HTERT RPE-1 (cell line): ENCODE results near the gene KIF16B.
"Not testable (repeated sequence)": the region's sequence is repeated elsewhere in the genome, so short reads cannot be mapped to it uniquely, and the experiment has no call there.

Experiments
- in situ Hi-C: fragments of 300-500 bp; cut with MboI; formaldehyde crosslinking; loops from 4 replicates; pipeline ENCODE4 v1.14.3; 2020; ENCODE audit warnings: low sequenced_read_pairs

Gene KIF16B

GRCh38 chr20:16270314-16270931 lies 302.8 kb downstream of the KIF16B start:
- in situ Hi-C loops, result no loop called here

DNA sequence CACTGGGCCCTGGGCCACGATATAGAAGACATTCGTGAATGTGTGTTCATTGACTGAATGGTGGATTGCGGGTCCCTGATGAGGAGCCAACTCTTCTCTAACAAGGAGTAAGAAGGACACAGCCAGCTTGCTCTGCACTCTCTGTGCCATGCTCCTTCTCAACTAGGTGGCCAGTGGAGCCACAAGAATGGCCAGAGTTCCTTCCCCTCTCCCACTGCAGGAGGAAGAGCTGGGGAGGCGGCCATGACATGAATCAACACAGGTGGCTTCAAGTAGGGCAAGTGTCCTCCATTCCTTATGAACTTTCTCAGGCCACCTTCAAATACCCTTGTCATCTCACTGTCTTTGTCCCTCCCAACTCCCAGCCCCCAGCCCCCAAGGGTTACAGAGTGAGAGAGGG lies 305.7 kb downstream of the KIF16B start:
- in situ Hi-C loops, result no loop called here

GRCh38 chr20:16265334-16265733 lies 307.9 kb downstream of the KIF16B start:
- in situ Hi-C loops, result no loop called here

DNA sequence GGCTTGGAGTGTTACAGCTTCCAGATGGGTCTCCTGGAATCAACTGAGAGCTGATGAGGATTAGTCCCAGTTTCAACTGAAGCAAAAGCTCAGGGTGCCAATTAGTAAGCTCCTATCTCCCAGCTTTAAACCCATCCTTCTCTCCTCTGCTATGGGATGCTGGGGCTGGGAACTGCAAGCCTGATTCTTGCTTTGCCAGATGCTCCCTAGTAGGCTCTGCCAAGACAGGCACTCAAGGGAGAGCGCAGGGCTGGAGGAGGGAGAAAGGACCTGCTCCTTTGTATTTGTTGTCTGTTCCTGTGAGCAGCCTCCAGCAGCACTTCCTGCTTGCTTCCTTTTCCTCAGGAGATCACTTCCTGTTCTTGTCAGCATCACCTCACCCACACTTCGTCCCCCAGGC lies 309.7 kb downstream of the KIF16B start:
- in situ Hi-C loops, result no loop called here

GRCh38 chr20:16262594-16262993 lies 310.7 kb downstream of the KIF16B start:
- in situ Hi-C loops, result no loop called here

GRCh38 chr20:16261733-16262273 lies 311.4 kb downstream of the KIF16B start:
- in situ Hi-C loops, result no loop called here

DNA sequence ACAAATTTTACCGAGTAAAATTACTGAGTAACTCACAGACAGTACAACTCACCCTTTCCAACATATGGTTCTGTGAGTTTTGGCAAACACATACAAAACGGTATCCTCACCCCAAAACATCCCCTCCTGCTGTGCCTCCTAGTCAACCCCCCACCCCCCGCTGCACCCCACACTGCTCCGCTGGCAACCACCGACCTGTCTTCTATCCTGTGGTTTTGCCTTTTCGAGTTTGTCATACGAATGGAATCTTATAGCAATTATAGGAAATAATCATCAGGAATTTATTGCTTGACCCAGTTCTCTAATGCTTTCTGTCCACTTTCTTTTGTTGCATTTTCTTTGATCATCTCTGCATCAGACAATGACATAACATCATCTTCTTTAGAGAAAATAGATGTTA lies 312.3 kb downstream of the KIF16B start:
- in situ Hi-C loops, result no loop called here

DNA sequence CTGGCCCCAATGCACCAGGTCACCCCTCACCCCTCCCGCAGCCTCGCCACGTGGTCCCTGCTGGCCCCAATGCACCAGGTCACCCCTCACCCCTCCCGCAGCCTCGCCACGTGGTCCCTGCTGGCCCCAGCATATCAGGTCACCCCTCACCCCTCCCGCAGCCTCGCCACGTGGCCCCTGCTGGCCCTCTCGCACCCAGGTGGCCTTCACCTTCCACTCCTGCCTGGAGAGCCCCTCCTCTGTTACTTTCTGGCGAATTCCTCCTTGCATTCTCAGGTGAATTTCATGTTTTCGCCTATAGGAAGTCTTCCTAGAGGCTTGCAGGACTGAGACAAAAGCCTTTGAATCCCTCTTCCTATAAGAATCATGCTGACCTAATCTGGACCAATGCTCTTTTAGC lies 313.1 kb downstream of the KIF16B start:
- in situ Hi-C loops, result not testable (repeated sequence)

GRCh38 chr20:16258766-16259165 lies 314.5 kb downstream of the KIF16B start:
- in situ Hi-C loops, result no loop called here

DNA sequence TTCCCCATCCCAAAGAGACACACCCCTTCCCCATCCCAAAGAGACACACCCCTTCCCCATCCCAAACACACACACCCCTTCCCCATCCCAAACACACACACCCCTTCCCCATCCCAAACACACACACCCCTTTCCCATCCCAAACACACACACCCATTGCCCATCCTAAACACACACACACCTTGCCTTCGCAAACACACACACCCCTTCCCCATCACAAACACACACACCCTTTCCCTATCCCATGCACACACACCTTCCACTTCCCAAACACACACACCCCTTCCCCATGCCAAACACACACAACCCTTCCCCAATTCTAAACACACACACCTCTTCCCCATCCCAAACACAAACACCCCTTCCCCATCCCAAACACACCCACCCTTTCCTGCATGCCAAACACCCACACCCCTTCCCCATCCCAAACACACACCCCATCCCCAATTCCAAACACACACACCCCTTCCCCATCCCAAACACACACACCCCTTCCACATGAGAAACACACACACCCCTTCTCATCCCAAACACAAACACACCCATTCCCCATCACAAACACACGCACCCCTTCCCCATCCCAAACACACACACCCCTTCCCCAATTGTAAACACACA lies 315.3 kb downstream of the KIF16B start:
- in situ Hi-C loops, result no loop called here

DNA sequence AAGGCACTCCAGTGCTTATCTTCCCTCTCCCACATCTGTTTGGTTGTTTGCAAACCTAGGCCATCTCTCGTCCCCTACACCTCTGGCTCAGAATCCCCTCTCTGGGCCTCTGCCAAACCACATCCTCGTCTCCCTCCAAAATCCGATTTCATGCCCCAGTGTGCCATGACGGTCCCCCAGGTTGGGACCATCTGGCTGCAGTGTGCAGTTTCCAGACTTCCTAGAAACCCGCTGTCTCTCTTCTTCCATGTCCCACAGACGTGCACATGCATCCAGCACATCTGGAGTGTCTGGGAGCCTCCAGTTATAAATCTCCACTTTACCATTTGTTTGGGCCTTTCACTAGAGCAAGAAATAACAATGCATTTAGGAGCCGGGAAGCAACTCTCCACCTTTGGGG lies 316.2 kb downstream of the KIF16B start:
- in situ Hi-C loops, result no loop called here

GRCh38 chr20:16246870-16247269 lies 326.4 kb downstream of the KIF16B start:
- in situ Hi-C loops, result no loop called here

GRCh38 chr20:16246291-16246690 lies 327.0 kb downstream of the KIF16B start:
- in situ Hi-C loops, result no loop called here

DNA sequence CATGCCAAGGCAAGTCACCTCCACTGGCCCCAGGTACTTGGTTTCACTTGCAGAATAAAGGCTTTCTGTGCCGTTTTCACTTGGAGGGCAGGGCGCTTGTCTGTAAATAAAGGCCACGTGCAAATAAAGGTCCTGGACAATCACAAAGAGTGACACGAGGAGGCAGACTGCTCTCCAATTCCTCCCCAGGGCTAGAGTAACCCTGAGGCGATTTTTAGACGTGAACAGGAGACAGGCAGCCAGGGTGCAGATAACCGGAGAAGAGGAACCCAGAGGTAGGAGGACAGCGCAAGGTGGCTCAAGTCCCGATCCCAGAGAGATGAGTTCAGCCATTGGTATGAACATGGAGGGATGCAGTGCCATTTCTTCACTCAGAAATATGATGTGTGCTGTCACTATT lies 327.4 kb downstream of the KIF16B start:
- in situ Hi-C loops, result no loop called here

DNA sequence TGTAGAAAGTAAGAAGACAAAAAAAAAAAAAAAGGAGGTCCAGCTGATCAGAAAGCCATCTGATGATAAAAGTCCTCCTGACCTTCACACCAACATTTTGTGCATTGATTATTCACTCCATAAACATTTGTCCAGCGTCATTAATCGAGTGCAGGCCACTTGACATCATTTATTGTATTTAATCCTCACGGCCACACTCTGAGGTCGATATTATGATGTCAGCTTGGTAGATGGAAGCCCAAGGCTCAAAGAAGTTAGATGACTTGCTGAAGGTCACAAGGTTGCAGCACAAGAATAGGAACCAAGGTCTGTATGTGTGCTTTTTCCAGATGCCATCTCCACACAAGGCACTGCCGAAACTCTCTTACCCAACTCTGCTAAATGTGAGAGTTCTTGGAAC lies 328.4 kb downstream of the KIF16B start:
- in situ Hi-C loops, result no loop called here

DNA sequence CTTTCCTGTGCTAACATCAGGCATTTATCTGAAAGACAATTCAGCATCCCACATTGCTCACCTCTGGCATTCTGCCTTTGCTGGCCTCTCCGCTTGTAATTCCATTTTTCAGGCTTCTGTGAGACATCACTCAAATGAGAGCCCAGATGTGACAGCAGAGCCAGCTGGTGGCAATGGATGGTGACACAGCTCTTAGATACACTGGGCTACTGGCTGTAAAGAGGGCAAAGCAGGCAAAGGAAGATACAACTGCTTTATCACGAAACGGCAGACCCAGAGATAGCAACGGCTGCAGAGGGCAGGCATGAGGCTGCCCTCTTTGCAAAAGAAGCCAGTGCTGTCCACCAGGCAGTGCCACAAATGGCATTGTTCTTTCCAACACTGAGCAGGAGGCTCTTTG lies 329.8 kb downstream of the KIF16B start:
- in situ Hi-C loops, result no loop called here

GRCh38 chr20:16241911-16242310 lies 331.3 kb downstream of the KIF16B start:
- in situ Hi-C loops, result no loop called here

- in situ Hi-C loops, result no loop called here
Measured at GRCh38 chr20:16240355-16240754, 332.9 kb downstream of the KIF16B start.

DNA sequence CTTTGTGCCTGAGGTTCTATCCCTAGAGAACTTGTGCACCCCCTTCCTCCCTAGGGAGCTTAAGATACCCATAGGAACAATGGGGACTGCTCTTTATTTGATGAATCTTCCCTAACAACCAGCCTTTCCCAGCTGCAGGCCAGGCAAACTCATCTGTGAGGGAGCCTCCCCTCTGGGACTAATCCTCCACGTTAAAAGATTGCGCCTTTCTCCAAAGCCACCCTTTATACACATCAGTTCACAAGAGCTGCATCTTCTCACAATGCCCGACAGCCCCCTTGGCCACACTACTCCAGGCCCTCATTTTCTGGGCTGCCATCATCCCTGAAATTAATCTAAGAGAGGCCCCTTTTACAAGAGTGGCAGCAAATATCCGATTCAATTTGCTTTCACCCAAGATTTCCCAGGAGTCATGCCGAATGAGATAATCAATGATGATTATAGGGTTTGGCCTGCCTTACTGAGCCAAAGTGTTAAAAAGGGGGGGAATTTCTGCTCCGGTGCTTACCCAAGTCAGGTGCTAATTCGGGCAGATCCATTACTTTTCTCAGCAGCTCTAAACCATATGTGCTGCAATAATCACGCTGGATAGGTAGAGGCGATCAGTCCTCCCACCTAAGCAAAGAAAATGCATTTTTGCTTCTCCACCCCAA lies 336.5 kb downstream of the KIF16B start:
- in situ Hi-C loops, result no loop called here

GRCh38 chr20:16230402-16230801 lies 342.8 kb downstream of the KIF16B start:
- in situ Hi-C loops, result no loop called here

DNA sequence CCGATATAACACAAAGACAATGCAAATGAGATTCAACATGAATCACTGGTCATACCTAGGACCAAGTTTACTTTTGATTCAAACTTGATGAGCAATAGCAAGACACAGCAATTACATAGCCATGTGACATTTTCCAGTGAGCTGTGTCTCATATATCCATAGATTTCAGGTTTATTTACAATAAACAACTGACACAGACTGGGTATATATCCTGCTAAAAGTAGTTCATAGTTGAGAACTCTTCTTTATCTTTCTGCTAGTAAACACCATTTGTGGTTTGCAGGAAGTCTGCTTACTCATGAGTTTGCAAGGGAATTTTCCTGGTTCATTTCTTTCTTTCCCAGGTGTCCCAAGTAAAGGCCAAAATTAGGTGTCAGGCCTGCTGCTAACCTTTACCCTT lies 343.4 kb downstream of the KIF16B start:
- in situ Hi-C loops, result no loop called here

DNA sequence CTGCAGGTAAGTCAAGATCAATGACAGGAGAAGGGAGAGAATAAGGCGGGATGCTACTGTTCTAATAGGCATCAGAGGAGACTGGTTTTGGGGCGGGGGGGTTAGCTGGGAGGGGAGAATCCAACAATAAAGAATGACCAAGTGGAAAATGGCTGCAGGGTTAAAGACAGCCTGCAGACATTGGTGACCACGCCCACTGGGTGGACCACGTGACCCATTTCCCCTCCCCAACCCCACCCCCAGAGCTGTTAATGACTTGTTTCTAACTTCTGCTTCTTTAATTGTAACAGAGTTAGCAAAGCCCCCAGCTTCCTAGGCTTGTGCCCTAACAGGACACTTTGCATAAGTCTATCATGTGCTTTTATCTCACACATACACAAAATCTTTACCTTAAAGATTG lies 344.5 kb downstream of the KIF16B start:
- in situ Hi-C loops, result no loop called here
